Right lobe of liver (tissue), 4 donors: Measurements from ENCODE around the gene C2orf92.

ENCODE experiments used
- CTCF ChIP-seq, 4 donors: fragments of 200-600 bp in 3 of 4; fragments of 450-650 bp in 1 of 4; IDR thresholded peaks; one replicate each; pipeline versions ENCODE4 v1.5.1 to v1.8.0; 2016 to 2022; ENCODE audit warnings: antibody characterized with exemption in 4 of 4, mild to moderate bottlenecking in 2 of 4
- POLR2A ChIP-seq: fragments of 450-650 bp; IDR thresholded peaks from one replicate; pipeline ENCODE4 v1.6.1; 2017; ENCODE audit warnings: antibody characterized with exemption, mild to moderate bottlenecking
- donor health status: DM: no; HTN: no; CAD: no.
- donor health status: DM: no; HTN: no; CAD: no.
- donor health status: DM: no; HTN: yes; CAD: no.

GRCh38 chr2:97738179-97739019 is 68.9 kb downstream of the C2orf92 start:
- TF ChIP-seq CTCF (IDR thresholded peaks at IDR 0.05) (no peak), POLR2A (no peak)
